HCT116 (cell line): ENCODE data around the gene CEP152.

ENCODE experiments used
- CTCF ChIP-seq, 3 experiments: fragments of 200-600 bp in 1 of 3; sonication (generic) in 1 of 3; IDR thresholded peaks in 2 of 3; conservative IDR thresholded peaks in 1 of 3; 2 replicates each; pipeline ENCODE4 v1.5.1; 2012 to 2017; ENCODE audit warnings: low read depth in 2 of 3, low read length in 2 of 3, antibody characterized with exemption in 1 of 3, borderline replicate concordance in 1 of 3, control low read depth in 1 of 3, mild to moderate bottlenecking in 1 of 3, mixed read lengths in 1 of 3, mixed run types in 1 of 3, moderate library complexity in 1 of 3; ENCODE audit not compliant: insufficient read depth in 1 of 3
- POLR2A ChIP-seq: IDR thresholded peaks from 2 replicates; pipeline ENCODE4 v1.7.0; 2011; ENCODE audit warnings: borderline replicate concordance; ENCODE audit not compliant: insufficient read depth, insufficient read length; ENCODE audit errors: extremely low read depth
- RAD21 ChIP-seq: IDR thresholded peaks from 2 replicates; pipeline ENCODE4 v1.6.1; 2012; ENCODE audit warnings: low read depth, mild to moderate bottlenecking
- REST ChIP-seq: IDR thresholded peaks from 2 replicates; pipeline ENCODE4 v1.6.1; 2012; ENCODE audit warnings: low read depth

- TF ChIP-seq CTCF (IDR thresholded peaks at IDR 0.05 in 2 of 3, conservative IDR thresholded peaks at IDR 0.05 in 1 of 3; ENCODE audit: borderline replicate concordance in 1 of 3, insufficient read depth in 1 of 3, low read depth in 2 of 3, low read length in 2 of 3) (no peak), POLR2A (no peak), RAD21 (no peak), REST (no peak)
These were observed 7.0 kb downstream of the CEP152 start for GRCh38 chr15:48803877-48804276.
